H4 (cell line): Measurements from ENCODE around the gene DOK7. TPM values are rescaled to one million over a fixed set of nuclear protein-coding genes. Genes with fewer than 3 reads are reported as not detected.
A peak's percentile ranks its signal among the peaks of the same experiment; 100 is the strongest.
"Not testable (repeated sequence)": the region's sequence is repeated elsewhere in the genome, so short reads cannot be mapped to it uniquely, and the experiment has no call there.

Experiments
- DNase-seq: peaks from one replicate; pipeline ENCODE4 v3.0.0-alpha.2; 2015; ENCODE audit warnings: low spot score
- total RNA-seq: library from RNA; depleted of rRNA; stranded (reverse); fragments of >200 nt; shearing (Covaris generic); gene quantifications from 2 replicates; pipeline ENCODE4 v1.2.3, GENCODE V29; 2014

DOK7 gene
- total RNA-seq, 1 experiment from 2014 or later = 0.04 TPM

DNA sequence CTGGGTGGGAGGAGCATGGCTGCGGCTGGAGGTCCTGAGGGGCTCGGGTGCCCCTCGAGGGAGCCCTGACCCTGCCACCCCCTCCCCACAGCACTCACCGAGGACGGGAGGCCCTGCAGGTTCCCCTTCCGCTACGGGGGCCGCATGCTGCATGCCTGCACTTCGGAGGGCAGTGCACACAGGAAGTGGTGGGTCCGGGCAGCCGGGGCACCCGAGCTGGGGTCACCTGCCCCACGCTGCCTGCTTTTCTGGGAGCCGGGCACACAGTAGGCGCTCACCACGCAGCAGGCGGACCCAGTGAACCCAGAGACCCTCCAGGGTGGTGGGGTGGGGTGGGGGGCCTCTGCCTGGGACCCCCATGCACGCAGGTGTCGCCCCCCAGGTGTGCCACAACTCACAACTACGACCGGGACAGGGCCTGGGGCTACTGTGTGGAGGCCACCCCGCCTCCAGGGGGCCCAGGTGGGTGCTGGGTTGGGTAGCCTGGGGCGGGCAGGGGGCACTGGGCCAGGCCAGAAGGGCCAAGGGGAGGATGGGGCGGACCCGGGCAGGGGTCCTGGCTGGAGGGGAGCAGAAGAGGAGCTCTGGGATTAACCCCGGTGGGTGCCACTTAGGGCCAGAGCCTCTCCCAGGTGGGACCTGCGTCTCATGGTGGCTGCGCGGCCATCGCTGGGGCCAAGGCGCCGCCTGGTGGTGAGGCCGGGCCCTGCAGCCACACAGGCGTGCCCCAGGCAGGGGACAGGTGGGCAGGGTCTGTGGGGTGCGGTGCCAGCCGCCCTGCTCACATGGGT, 20.0 kb upstream of the DOK7 start:
- peak; percentile 38 for DNase-seq

DNA sequence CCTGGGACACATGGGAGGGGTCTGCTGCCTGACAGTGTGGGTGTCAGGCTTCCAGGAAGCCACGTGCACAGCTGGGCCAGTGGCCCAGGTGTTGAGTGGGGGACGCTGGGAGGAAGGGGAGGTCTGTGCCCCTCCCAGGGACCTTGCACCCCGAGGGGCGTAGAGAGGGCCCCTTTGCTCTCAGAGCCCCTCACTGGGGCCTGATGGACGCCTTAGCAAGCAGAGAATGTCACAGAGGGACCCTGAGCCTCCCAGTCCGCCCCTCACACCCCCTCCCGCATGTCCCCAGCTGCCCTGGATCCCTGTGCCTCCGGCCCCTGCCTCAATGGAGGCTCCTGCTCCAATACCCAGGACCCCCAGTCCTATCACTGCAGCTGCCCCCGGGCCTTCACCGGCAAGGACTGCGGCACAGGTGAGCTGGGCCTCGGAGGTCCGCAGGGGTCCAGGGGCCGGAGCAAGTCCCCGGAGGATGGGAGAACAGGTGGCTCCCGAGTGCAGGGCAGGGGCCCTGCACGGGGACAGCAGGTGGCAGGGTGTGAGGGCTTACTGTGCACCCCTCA, 19.3 kb upstream of the DOK7 start:
- DNase-seq = no peak

DNA sequence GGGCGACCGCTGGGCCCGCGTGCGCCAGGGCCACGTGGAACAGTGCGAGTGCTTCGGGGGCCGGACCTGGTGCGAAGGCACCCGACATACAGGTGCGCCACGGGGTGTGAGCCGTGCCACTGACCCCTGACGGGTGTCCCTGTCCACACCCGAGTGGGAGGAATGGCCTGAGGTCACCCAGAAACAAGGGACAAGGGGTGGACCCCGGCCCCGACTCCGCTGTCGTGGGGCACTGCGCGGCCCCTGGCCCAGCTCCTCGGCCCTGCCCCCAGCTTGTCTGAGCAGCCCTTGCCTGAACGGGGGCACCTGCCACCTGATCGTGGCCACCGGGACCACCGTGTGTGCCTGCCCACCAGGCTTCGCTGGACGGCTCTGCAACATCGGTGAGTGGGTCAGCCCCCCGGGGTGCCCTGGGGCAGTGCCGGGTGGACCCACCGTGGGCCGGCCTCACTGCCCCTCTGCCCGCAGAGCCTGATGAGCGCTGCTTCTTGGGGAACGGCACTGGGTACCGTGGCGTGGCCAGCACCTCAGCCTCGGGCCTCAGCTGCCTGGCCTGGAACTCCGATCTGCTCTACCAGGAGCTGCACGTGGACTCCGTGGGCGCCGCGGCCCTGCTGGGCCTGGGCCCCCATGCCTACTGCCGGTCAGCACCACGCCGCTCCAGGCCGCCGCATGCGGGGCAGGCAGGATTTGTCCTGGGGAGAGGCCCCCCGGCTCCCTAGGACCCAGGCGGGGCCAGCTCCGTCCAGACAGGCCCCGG, 18.6 kb upstream of the DOK7 start:
- no peak for DNase-seq

DNA sequence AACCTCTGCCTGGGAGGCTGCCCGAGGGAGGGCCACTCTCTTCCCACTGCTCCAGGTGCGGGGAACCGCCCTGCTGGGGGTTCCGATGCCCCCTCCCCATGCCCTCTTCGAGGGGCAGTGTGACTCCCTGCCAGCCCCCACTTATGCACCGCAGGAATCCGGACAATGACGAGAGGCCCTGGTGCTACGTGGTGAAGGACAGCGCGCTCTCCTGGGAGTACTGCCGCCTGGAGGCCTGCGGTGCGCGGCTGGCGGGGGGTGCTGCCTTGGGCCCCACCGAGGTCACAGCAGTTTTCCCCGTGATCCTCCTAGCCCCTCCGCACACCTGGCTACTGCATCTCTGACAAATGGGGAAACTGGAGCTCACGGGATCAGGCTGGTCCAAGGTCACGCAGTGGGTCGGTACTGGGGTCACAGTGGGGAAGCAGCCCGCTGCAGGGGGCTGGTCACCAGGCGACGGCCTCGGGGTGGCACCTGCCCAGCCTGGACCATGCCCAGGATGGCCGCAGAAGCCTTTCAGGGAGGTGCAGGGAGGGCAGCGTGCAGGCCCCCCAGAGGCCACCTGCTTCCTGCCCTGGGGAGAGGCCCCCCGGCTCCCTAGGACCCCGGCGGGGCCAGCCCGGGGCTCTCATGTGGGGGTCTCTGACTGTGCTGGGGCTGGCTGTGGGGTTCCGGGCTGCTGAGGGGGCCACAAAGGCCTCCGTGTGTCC, 17.8 kb upstream of the DOK7 start:
- DNase-seq = no peak

DNA sequence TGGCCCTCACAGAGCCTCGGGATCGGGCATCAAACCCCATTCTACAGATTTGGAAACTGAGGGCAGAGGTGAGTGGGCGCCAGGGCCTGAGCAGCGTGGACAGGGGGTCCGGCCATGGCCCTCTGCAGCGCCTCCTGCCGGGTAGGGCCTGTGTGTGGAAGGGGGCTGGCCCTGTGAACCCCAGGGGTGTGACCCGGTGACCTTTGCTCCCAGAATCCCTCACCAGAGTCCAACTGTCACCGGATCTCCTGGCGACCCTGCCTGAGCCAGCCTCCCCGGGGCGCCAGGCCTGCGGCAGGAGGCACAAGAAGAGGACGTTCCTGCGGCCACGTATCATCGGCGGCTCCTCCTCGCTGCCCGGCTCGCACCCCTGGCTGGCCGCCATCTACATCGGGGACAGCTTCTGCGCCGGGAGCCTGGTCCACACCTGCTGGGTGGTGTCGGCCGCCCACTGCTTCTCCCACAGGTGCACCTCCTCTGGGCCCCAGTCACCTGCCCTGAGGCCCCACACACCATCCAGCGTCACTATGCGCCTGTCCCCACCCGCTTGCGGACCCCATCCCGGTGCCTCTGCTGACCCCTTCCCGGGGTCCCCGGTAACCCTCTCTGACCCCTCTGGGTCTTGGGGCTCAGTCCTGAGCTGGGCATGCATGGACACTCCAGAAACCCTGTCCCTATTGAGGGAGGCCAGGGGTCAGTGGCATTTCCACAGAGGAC, 17.1 kb upstream of the DOK7 start:
- no peak for DNase-seq

DNA sequence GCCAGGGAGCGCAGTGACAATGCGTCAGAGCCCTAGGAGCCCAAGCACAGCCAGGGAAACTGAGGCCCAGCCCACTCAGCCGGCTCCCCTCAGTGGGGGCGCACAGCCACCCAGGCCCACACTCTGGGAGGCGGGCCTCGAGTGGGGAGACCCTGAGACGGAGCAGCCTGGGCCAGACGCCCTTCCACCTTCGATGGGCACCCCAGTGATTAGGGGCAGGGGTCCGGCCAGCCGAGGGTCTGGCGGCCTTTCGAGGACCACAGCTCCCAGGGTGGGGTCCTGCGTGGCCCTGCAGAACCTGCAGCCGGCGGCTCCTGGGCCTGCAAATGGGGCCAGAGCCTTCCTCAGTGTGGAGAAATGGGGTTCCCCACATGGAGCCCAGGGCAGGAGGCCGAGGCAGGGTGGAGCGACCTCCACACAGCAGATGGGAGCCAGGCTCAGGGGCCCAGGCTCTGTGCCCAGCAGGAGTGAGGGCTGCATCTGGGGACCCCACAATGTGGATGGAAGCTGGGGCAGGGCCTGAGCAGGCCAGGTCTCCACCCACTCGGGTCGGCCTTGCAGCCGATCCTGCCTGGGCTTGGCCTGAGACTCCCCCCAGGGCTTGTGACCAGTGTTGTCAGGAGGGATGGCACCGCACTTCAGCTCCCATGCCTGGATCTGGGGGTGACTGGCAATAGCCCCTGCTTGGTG, 16.3 kb upstream of the DOK7 start:
- no peak for DNase-seq

DNA sequence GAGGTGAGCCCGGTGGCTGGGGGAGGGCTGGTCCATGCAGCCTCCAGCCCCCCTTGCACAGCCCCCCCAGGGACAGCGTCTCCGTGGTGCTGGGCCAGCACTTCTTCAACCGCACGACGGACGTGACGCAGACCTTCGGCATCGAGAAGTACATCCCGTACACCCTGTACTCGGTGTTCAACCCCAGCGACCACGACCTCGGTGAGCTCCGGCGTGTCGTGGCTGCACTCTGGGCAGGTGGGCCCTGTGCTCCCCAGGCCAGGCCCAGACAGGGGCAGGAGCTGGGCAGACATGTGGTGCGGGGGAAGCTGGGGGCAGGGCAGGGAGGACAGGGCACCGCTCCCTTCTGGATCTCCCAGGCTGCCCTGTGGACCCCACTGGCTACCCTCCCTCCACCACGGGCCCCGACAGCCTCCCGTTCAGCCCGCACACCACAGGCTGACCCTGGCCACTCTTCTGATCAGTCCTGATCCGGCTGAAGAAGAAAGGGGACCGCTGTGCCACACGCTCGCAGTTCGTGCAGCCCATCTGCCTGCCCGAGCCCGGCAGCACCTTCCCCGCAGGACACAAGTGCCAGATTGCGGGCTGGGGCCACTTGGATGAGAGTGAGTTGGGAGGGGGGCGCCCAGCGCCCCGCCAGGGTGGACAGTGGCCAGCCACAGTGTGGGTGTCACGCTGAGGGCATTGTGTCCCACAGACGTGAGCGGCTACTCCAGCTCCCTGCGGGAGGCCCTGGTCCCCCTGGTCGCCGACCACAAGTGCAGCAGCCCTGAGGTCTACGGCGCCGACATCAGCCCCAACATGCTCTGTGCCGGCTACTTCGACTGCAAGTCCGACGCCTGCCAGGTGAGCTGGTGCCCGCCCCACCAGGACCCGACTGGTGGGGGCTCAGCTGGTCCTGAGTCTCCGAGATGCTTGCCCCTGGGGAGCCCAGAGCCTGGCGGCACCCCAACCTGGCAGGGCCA, 15.4 kb upstream of the DOK7 start:
- DNase-seq = no peak

DNA sequence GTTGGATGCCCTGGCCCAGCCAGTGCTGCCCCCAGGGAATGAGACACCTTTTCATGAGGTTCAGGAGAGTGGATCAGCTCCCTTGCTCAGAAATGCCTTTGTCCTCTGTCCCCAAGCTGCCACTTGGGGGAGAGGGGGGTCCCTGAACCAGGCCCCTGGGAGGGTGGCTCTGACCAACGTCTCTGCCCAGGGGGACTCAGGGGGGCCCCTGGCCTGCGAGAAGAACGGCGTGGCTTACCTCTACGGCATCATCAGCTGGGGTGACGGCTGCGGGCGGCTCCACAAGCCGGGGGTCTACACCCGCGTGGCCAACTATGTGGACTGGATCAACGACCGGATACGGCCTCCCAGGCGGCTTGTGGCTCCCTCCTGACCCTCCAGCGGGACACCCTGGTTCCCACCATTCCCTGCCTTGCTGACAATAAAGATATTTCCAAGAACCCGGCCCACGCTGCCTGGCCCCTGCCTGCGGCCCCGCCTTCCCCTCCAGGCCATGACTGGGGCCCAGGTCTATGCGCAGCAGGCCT, 14.0 kb upstream of the DOK7 start:
- DNase-seq = no peak

DNA sequence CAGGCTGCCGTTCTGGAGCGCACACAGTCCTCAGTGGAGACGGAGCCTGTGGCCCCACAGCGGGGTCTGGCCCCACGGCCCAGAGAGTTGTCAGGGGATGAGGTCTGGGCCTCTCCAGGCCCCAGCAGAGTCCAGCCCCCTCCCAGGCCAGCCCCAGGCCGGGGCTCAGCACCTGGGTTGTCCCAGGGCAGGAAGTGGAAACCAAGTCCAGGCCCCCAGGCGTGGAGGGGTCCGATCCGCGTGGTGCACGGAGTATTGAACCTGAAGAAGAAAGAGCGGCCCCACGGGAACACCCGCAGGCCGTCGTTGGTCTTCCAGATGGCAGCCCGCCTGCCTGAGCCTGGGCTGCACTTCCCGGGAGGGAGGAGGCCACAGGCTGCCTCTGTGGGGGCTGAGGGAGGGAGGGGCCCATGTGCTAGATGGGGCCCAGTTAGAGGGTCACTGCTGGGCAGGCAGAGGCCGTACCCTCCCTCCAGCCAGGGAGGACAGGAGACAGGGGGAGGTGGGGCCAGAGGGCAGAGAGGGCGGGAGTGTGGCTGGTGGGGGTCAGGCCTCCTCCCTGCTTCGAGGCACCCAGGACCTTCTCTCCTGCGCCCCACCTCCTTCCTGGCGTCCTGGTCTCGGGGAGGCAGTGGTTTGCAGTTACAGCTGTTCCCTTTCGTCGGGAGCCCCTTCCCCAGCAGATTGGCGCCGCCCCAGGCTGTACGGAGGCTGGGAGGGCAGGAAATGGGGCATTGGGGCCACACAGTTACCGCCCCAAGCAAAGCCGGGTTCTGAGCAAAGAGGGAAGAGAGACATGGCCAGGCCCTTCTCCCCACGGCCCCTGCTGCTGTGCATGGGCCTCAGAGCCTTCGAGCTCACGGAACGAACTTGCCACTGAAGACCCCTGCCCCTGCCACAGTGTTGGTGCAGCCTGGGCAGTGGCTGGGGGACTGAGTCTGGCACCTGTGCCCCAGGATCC, 13.3 kb upstream of the DOK7 start:
- DNase-seq = no peak

DNA sequence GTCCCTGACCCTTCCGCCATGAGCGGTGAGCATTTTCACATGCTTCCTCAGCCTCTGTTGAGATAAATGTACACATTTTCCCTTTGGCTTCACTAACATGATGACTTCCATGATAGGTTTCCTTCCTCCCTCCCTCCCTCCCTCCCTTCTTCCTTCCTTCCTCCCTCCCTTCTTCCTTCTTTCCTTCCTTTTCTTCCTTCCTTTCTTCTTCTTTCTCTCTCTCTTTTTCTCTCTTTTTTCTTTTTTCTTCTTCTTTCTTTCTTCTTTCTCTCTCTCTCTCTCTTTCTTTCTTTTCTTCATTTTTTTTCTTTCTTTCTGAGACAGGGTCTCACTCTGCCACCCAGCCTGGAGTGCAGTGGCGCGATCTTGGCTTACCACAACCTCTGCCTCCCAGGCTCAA, 12.5 kb upstream of the DOK7 start:
- DNase-seq = no peak

DNA sequence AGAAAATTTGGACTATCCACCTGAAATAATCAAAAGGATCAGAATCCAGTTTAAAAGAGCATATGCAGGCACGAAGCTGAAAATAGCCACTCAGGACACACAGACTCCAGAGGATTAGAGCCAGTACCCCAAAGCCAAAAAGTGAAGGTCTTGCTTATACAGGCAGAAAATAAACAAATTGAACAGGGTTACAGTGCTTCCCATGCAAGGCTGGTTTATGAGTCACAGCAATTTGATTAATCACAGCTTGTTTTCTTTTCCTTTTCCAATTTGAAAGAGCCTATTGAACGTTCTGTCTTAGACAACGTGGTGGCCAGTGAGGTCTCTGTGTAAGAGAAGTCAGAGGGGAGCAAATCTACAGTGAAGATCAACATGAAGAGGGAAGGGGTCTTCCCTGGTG, 11.2 kb upstream of the DOK7 start:
- DNase-seq = no peak

DNA sequence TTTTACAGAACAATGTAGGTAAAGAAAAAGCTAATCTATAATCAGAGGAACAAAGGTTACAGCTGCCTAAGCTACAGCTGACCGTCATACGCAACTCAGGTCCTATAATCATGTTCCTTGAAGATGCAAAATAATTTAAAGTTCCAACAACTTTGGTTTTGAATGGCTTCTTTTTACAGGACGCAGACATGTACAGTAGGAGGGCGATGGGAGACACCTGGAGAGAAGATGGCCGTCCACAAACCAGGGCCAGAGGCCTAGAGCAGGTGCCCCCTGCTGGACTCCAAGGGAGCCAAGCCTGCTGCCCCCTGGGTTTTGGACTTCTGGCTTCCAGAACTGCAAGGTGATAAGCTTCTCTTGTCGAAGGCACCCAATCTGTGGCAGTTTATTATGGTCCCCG, 10.7 kb upstream of the DOK7 start:
- no peak for DNase-seq

DNA sequence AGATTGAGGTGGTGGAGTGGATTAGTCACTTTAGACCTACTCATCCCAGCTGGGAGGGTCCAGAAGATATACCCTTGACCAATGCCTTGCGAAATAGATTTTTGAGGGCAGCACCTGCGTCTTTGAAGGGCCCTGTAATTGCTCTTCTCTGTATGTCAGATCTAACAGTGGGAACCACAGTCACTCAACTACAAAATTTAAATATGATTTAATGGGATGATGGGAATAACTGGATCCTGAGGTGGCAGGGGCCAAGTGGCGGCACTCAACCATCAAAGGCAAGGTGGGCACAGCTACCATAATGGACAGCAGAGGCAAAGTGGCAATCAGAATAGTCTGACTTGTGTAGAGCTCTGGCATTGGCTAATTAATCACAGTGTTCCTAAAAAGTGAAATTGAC, 7.5 kb upstream of the DOK7 start:
- not testable (repeated sequence) for DNase-seq

DNA sequence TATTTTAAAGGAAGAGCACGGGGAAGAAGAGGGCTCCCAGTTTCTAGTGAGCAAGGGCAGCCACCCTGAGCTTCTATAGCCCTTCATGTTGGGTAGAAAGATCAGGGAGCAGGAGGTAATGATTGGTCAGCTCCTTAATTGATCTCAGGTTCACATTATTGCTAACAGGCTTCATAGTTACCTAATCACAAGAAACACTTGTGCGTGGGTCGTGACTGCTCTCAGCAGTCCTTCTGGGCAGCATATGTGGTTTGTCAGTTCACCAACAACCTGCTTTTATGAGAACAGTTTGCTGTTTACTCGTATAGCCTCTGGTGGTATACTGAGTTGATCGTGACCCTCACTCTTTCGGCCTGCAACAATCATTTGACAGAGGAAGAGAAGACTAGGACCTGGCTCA, 4.7 kb upstream of the DOK7 start:
- no peak for DNase-seq

DNA sequence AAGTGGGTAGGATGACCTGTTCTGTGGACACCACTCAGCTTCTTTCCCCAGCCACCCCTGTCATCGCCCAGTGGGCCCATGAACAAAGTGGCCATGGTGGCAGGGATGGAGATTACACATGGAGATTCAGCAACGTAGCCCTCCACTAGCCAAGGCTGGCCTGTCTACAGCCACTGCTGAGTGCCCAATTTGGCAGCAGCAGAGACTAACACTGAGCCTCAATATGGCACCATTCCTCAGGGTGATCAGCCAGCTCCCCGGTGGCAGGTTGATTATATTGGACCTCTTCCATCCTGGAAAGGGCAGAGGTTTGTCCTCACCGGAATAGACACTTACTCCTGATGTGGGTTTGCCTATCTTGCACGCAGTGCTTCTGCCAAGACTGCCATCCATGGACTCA, 4.0 kb upstream of the DOK7 start:
- DNase-seq = not testable (repeated sequence)

DNA sequence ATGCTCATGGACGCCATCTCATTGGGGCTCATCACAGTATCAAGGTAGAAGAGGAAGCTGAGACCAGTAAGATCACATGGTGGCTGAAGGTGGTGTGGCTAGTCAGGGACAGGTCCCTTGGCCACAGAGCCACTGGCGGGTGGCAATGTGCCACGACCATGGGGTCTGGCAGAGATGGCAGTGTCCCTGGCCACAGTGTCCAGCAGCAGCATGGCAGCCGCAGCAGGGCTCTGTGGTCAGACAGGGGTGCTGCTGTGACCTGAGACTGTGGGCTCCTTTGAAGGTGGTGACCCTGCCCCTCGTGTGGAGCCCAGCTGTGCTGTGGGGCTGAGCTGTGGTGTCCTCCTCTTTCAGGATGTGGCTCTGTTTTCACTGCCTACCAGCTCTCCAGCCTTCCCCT, 2.2 kb upstream of the DOK7 start:
- DNase-seq = no peak

DNA sequence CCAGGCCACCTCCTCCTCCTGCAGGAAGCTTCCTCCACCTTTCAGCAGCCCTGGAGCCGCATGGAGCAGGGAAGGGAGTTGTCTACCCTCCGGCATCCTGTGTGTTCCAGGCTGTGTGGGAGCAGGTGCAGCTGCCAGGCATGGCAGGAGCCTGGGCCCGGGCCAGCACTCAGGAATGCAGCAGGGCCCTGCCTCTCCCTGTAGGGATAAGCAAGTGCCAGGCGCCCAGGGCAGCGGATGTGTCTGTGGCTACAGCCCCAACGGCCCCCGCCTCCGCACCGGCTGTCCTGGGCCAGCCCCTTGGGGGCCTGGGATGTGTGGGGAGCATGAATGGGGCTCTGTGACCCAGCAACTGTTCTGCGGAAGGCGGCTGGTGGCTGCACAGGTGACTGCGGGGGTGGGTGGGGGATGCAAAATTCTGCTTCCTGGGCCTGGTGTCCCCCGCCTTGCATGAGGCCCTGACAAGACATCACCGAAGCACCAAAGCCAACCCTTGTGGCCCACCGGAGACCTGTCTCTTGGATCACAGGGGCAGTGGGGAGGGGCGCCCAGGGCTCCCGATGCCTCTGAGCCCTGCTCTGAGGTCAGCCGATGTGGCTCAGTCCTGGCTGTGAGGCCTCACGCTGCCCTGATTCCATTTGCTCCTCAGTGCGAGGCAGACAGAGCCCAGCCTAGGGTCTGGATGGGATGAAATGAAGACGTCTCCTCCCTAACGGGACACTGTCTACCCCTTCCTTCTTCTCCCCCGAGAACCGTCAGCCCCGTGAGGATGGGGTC, 1.4 kb upstream of the DOK7 start:
- DNase-seq = peak; percentile 71

DNA sequence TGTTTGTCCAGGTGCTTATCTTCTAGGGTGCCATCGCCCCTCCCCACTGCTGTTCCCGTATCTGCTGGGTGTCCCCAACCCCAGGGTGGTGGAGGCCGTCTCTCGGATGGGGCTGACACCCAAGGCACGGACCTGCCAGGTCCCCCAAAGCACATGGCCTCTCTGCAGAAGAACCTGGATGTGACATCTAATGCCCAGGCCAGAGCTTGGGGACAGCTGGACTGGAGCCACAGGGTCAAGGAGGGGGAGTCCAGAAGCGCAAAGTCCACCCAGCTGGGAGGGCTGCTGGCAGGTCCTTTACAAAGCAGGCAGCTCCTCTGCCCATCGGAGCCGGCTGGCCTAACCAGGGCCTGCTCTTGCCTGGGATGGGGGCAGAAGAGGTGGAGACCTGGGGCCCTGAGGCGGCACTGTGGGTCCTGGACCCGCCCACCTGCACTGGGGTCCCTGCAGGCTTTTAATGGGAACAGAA, 751 bp upstream of the DOK7 start:
- DNase-seq = no peak
